OCI-LY3 (cell line): ENCODE measurements around the gene TOMM7.
"Not testable (repeated sequence)": the region's sequence is repeated elsewhere in the genome, so short reads cannot be mapped to it uniquely, and the experiment has no call there.

Experiments used
- H2AFZ ChIP-seq: fragments of 200-600, 300-600 bp; shearing (Covaris generic); 2 replicates; pipeline ENCODE4 v1.6.0; 2014; ENCODE audit warnings: antibody characterized with exemption, low read depth, low read length
- H3K27ac ChIP-seq: fragments of 200-600, 300-600 bp; sonication (generic); 2 replicates; pipeline ENCODE4 v1.5.1; 2014; ENCODE audit warnings: mild to moderate bottlenecking, low read length, moderate library complexity, mixed read lengths
- H3K27me3 ChIP-seq: fragments of 200-600, 300-600 bp; sonication (generic); 2 replicates; pipeline ENCODE4 v1.6.1; 2014; ENCODE audit warnings: low read depth, low read length, mixed read lengths
- H3K36me3 ChIP-seq: fragments of 200-600, 300-600 bp; sonication (generic); replicated peaks from 2 replicates; pipeline ENCODE3; 2014; ENCODE audit warnings: low read depth, low read length, mixed read lengths
- H3K4me1 ChIP-seq: fragments of 300-600, 200-600 bp; sonication (generic); 2 replicates; pipeline ENCODE4 v1.6.1; 2014; ENCODE audit warnings: low read length, mixed read lengths
- H3K4me2 ChIP-seq: fragments of 200-600, 300-600 bp; sonication (generic); 2 replicates; pipeline ENCODE4 v1.6.1; 2014; ENCODE audit warnings: low read length, mixed read lengths
- H3K4me3 ChIP-seq: fragments of 300-600, 200-600 bp; sonication (generic); 2 replicates; pipeline ENCODE4 v1.5.1; 2014; ENCODE audit warnings: antibody characterized with exemption, mild to moderate bottlenecking, low read length, moderate library complexity
- H3K79me2 ChIP-seq: fragments of 300-600, 200-600 bp; shearing (Covaris generic); 2 replicates; pipeline ENCODE4 v1.6.1; 2014; ENCODE audit warnings: mild to moderate bottlenecking, low read length, mixed read lengths
- H3K9ac ChIP-seq: fragments of 300-600, 200-600 bp; shearing (Covaris generic); 2 replicates; pipeline ENCODE4 v1.6.0; 2014; ENCODE audit warnings: mild to moderate bottlenecking, low read length, moderate library complexity
- H3K9me3 ChIP-seq: fragments of 200-600, 300-600 bp; shearing (Covaris generic); 2 replicates; pipeline ENCODE4 v1.6.1; 2014; ENCODE audit warnings: low read length, mixed read lengths; ENCODE audit not compliant: insufficient read depth
- H4K20me1 ChIP-seq: fragments of 200-600, 300-600 bp; sonication (generic); 2 replicates; pipeline ENCODE4 v1.6.1; 2016; ENCODE audit warnings: low read length, mixed read lengths; ENCODE audit not compliant: insufficient read depth
- EZH2phosphoT487 ChIP-seq: fragments of 200-600 bp; shearing (Covaris generic); IDR thresholded peaks from 2 replicates; pipeline ENCODE4 v1.6.1; 2018; ENCODE audit warnings: antibody characterized with exemption, mixed run types, low read depth
- TF ChIP-seq, protein P1 (sequence below): fragments of 200-600, 300-600 bp; sonication (generic); IDR thresholded peaks from 2 replicates; pipeline ENCODE4 v1.5.1; 2014; ENCODE audit warnings: antibody characterized with exemption, low read length, low read depth

Gene TOMM7

DNA sequence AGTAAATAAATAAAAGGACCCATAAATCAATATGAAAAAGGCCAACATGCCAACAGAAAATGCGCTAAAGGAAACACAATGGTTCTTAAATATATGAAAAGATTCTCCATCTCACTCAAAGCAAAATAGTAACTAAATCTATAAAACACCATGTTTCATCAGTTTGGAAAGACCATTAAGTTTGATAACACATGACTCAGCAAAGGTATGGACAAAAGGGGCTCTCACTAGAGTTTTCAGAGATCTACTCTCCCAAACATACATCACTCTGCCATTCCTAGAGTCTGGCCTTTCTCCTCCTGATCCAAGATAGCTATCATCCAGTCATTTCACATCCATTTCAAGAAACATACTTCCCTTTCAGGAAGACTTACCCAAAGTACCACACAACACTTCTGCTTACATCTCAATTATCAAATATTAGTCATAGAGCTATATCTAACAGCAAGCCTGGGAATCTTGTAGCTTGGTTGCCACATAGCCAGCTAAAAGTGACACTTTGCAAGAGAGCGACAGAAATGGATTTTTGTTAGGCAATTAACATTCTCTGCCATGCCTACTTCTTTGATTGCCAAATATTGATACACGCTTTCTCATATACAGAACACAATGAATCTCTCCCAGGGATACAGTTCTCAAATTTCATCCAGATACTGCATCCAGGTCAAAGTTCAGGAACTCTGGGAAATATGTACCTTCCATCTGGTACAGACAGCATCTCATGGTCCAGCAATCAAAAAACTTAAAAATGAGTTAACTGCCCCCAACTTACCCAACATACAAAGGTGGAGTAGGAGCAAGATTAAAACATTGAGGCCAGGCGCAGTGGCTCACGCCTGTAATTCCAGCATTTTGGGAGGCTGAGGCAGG lies 28.8 kb downstream of the TOMM7 start:
- H3K4me3 ChIP-seq: no peak overlapping the region
- H3K9me3 ChIP-seq: no peaks in the 10 kb centered on the region
- no peak for TF ChIP-seq EZH2phosphoT487
- TF ChIP-seq, protein P1, sequence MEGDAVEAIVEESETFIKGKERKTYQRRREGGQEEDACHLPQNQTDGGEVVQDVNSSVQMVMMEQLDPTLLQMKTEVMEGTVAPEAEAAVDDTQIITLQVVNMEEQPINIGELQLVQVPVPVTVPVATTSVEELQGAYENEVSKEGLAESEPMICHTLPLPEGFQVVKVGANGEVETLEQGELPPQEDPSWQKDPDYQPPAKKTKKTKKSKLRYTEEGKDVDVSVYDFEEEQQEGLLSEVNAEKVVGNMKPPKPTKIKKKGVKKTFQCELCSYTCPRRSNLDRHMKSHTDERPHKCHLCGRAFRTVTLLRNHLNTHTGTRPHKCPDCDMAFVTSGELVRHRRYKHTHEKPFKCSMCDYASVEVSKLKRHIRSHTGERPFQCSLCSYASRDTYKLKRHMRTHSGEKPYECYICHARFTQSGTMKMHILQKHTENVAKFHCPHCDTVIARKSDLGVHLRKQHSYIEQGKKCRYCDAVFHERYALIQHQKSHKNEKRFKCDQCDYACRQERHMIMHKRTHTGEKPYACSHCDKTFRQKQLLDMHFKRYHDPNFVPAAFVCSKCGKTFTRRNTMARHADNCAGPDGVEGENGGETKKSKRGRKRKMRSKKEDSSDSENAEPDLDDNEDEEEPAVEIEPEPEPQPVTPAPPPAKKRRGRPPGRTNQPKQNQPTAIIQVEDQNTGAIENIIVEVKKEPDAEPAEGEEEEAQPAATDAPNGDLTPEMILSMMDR: no peak
- H2AFZ ChIP-seq: no peak overlapping the region
- H3K9ac ChIP-seq: no peak overlapping the region
- H3K4me2 ChIP-seq: no peak overlapping the region
- H3K27ac ChIP-seq: no peak overlapping the region
- H3K4me1 ChIP-seq: no peaks in the 10 kb centered on the region
- no peaks in the 10 kb centered on the region for H3K36me3 ChIP-seq
- no peaks in the 10 kb centered on the region for H3K79me2 ChIP-seq
- no peaks in the 10 kb centered on the region for H4K20me1 ChIP-seq
- no peaks in the 10 kb centered on the region for H3K27me3 ChIP-seq

DNA sequence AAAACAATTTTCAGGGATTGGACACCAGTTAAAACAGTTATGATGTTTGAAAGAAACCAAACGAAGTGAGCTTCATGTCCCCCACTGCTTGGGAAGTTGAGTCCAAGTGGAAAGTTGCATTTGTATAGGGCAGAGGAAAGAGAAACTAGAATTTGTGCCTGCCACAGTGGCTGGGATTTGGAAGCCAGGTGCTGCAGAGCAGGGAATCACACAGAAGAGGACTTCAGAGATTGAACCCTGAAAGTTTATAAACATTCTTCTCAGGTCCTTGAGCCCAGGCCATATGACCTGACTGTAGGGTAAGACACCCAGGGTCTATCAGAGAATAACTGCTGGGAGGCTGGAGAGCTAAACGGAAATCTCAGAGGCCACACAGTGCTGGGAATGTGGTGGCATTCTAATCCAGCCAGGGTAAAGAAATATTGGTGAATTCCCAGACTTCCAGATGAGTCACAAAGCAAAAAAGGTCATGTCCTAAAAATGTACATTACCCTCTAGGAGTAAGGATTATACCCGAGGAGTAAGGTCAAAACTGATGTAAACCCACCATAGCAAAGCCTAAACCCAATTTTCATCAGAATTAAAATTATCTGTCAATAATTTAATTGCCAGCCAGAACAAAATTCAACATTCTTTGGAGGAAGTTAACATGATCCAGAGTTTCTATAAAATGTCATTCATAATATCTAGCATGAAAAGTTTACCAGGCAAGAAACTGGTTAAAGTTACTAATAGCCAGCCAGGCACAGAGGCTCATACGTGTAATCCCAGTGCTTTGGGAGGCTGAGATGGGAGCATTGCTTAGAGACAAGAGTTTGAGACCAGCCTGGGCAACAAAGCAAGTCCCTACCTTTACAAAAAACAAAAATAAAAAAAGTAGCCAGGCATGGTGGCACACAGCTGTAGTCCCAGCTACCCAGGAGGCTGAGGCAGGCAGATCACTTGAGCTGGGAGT lies 31.2 kb downstream of the TOMM7 start:
- Histone ChIP-seq H3K9ac (no peak overlapping the region), H2AFZ (no peak overlapping the region)

GRCh38 chr7:22790640-22791039 lies 32.0 kb downstream of the TOMM7 start:
- not testable (repeated sequence) for H3K27ac ChIP-seq, H3K9ac ChIP-seq, H3K79me2 ChIP-seq, H3K27me3 ChIP-seq, H3K4me1 ChIP-seq, H3K9me3 ChIP-seq, H3K36me3 ChIP-seq, H4K20me1 ChIP-seq
- Histone ChIP-seq H3K4me2 (peak overlapping the region; percentile 36), H2AFZ (0 out of 2 replicates have a peak overlapping the region, but pooled peaks have one; percentile 47), H3K4me3 (peak overlapping the region; percentile 24)

More for the DNA sequence above, 31.2 kb downstream of the TOMM7 start:
- no peaks in the 10 kb centered on the region for H3K79me2 ChIP-seq
- no peaks in the 10 kb centered on the region for H3K36me3 ChIP-seq
- H3K27ac ChIP-seq: no peak overlapping the region
- H3K4me3 ChIP-seq: no peak overlapping the region
- TF ChIP-seq, protein P1: no peak
- TF ChIP-seq EZH2phosphoT487: no peak
- H3K4me2 ChIP-seq: peak overlapping the region; percentile 20; the same call in 1 of the 2 replicates
- H3K4me1 ChIP-seq: no peaks in the 10 kb centered on the region
- no peaks in the 10 kb centered on the region for H3K9me3 ChIP-seq
- no peaks in the 10 kb centered on the region for H3K27me3 ChIP-seq
- no peaks in the 10 kb centered on the region for H4K20me1 ChIP-seq

GRCh38 chr7:22787951-22788350 lies 34.7 kb downstream of the TOMM7 start:
- Histone ChIP-seq H3K27ac (no peak overlapping the region), H3K79me2 (no peaks in the 10 kb centered on the region), H3K9me3 (no peaks in the 10 kb centered on the region), H4K20me1 (no peaks in the 10 kb centered on the region), H3K4me3 (no peak overlapping the region), H3K4me2 (no peak overlapping the region), H3K4me1 (no peaks in the 10 kb centered on the region), H3K36me3 (no peaks in the 10 kb centered on the region), H3K9ac (no peak overlapping the region), H3K27me3 (no peaks in the 10 kb centered on the region), H2AFZ (no peak overlapping the region)
- no peak for TF ChIP-seq EZH2phosphoT487
- TF ChIP-seq, protein P1: no peak
